Sigmoid colon (tissue), 4 donors: ENCODE data around the gene DOK6.

Experiments used
- EP300 ChIP-seq, 4 donors: sonication (generic); formaldehyde crosslinking; IDR thresholded peaks; one replicate each; pipeline ENCODE4 v1.6.1; 2017; ENCODE audit warnings: antibody characterized with exemption in 4 of 4
- POLR2AphosphoS5 ChIP-seq, 4 donors: sonication (generic); formaldehyde crosslinking; IDR thresholded peaks; one replicate each; pipeline ENCODE4 v1.6.1; 2017; ENCODE audit warnings: antibody characterized with exemption in 4 of 4
- TF ChIP-seq, protein P1 (sequence below), 4 experiments: fragments of 450-650 bp in 3 of 4; fragments of 200-600 bp in 1 of 4; IDR thresholded peaks; one replicate each; pipeline ENCODE4 v1.5.1; 2016 to 2019; ENCODE audit warnings: antibody characterized with exemption in 4 of 4, mild to moderate bottlenecking in 3 of 4, moderate library complexity in 2 of 4

GRCh38 chr18:69658685-69659084 is 258.0 kb downstream of the DOK6 start:
- TF ChIP-seq, protein P1, sequence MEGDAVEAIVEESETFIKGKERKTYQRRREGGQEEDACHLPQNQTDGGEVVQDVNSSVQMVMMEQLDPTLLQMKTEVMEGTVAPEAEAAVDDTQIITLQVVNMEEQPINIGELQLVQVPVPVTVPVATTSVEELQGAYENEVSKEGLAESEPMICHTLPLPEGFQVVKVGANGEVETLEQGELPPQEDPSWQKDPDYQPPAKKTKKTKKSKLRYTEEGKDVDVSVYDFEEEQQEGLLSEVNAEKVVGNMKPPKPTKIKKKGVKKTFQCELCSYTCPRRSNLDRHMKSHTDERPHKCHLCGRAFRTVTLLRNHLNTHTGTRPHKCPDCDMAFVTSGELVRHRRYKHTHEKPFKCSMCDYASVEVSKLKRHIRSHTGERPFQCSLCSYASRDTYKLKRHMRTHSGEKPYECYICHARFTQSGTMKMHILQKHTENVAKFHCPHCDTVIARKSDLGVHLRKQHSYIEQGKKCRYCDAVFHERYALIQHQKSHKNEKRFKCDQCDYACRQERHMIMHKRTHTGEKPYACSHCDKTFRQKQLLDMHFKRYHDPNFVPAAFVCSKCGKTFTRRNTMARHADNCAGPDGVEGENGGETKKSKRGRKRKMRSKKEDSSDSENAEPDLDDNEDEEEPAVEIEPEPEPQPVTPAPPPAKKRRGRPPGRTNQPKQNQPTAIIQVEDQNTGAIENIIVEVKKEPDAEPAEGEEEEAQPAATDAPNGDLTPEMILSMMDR (IDR thresholded peaks at IDR 0.05) = no peak
- TF ChIP-seq POLR2AphosphoS5 (IDR thresholded peaks at IDR 0.05) (no peak), EP300 (IDR thresholded peaks at IDR 0.05) (no peak)
